ENCODE data around the gene UCHL5. TPM values are rescaled to one million over a fixed set of nuclear protein-coding genes. Genes with fewer than 3 reads are reported as not detected.
"Not testable (repeated sequence)": the region's sequence is repeated elsewhere in the genome, so short reads cannot be mapped to it uniquely, and the experiment has no call there.

The UCHL5 gene
- total RNA-seq, 2 donors from 2014 or later = 27.5 to 28.2 TPM

DNA sequence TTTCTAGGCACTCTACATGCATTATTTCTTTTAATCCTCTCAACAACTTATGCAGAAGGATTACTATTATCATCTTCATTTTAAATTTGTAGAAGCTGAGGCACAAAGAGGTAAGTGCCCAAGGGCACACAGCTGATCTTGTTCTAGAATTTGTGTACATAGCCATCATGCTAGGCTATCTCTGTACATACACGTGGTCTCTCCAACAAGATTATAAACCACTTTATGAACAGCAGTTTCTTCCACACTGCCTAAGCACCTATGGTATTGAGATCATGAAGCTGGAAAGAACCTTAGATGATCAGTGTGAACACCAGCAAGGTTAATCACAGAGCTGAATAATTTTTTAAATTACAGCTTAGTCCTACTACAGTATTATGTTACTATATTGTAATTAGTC is 28.9 kb downstream of the UCHL5 start:
- no peak for ATAC-seq
- intact Hi-C loops (cut with DNase I, micrococcal nuclease) = loop anchor here in 1 of 2 donors (10.0 kb wide), 2 partner anchors 415 to 555 kb away; no protein-coding TSS in a partner anchor
- no peak for DNase-seq

DNA sequence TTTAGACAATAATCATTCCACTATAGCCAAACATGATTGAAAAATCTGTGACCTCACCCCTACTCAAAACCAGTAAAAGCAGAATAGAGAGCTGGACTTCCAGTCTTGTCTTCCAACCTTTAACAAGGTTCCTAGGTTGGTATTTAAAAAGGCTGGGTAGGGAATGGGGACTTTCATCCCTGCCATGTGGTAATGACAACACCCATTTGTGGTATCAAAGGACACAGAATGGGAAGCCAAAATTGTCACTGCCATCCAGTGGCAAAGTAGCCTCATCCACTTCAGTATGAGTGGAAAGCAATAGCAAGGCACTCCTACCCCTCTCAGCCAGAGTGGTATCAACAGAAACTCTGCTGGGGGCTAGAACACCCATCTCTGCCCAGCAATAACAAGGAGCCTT is 33.9 kb downstream of the UCHL5 start:
- intact Hi-C loops (cut with DNase I, micrococcal nuclease) = loop anchor here in 1 of 2 donors (10.0 kb wide), 1 partner anchor 220 kb away; the partner anchor contains the start of gene RGS2
- ATAC-seq (peak; percentile 58), DNase-seq (no peak)

DNA sequence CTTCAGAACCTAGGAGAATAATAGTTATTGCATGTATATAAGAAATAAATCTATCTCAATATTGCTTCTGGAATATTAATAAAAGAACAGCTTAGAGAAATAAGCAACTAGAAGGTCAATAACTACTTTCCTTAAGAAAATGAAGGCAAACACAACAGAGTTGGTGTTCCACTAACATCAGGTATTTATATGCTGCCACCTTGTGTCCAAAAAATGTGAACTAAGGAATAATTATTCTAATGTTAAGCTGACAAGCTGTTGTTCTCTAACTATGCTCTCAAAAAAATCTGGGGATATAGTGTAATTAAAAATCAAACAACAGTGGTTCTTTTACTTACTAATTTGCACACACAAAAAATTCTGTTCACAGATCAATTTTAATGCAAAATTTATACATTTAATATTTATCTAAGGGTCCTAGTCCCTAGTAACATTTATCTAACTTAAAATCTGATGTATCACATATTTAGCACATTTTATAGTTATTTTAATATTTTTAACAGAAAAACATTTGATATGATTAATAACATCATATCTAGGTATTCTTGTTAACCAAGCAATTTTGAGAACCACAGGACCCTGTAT is 39.6 kb downstream of the UCHL5 start:
- ATAC-seq = peak; percentile 79
- no peak for DNase-seq
- intact Hi-C loops (cut with DNase I, micrococcal nuclease) = loop anchor here (2.0 to 10.0 kb wide), 3 partner anchors 105 to 215 kb away; partner anchors contain the start of gene RGS2 (in 1 of the 2)

DNA sequence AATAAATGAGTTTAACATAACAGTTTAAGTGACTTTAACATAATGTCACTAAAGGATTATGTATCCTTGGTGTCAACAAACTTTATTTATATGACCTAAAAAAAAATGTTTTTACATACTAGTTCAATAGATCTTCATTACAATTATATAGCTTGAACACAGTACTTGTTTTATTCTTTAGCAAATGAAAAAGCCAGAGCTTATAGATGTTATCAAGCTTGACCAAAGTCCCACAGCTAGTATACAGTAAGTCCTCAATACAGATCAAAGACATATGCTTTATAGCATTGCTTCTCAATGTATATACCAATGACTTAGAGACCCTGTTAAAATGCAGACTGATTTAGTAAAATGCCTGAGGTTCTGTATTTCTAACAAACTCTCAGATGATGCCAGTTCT is 42.4 kb downstream of the UCHL5 start:
- ATAC-seq (no peak), DNase-seq (no peak)
- intact Hi-C loops (cut with DNase I, micrococcal nuclease) = loop anchor here in 1 of 2 donors (10.0 kb wide), 1 partner anchor 102 kb away; no protein-coding TSS in a partner anchor

DNA sequence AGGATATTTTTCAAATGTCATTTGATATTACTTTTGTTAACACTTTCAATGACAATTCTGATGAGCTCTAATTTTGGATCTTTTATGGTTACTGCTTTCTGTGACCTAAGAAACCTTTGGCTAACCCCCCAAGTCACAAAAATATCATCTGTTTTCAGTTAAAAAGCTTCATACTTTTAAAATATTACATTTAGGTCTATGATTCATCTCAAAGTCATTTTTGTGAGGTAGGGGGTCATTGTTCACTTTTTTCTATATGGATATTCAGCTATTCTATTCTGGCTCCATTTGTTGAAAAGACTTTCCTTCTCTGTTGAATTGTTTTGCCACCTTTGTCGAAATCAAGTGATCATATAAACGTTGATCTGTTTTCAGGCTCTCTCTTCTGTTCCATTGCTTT is 44.8 kb downstream of the UCHL5 start:
- DNase-seq = no peak
- ATAC-seq = no peak
- intact Hi-C loops (cut with DNase I, micrococcal nuclease) = loop anchor here in 1 of 2 donors (10.0 kb wide), 1 partner anchor 100 kb away; no protein-coding TSS in a partner anchor

DNA sequence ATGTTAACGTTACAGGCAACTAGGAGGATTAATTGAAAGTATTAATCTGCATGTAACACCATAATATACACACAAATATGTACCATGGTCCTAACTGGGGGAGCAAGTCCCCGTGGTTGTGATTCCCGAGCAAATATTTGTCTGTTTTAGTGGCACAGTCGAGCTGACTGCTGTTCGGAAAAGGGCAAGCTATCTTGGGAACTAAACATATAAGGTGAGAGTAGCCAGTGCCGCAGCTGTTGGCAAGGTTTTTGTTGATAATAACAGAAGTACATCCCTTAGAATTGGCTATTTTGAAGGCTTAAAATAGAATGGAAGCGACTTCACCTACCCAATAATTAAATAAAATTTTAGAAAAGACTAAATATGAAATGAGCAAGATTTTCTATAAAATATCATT is 45.5 kb downstream of the UCHL5 start:
- DNase-seq (no peak), ATAC-seq (no peak)
- intact Hi-C loops (cut with DNase I, micrococcal nuclease) = loop anchor here in 1 of 2 donors (10.0 kb wide), 1 partner anchor 99 kb away; no protein-coding TSS in a partner anchor

DNA sequence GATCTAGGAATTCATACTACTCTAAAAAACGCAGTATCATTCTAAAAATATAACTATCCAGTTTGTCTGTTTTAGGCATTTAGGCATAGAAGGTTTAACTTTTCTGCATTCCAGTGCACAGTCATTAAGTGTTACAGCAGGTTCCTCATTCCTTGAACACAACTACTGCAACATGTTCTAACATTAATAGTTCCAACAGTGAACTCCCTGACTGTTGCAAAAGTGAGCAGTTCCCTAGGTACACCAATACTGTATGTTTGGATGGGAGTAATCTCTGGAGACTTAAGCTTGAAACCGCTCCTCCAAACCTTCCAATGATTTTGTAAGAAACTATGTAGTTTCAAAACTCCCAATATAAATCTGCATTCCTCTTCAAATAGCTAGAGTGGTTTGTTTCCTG is 46.2 kb downstream of the UCHL5 start:
- DNase-seq = no peak
- ATAC-seq = no peak
- intact Hi-C loops (cut with DNase I, micrococcal nuclease) = loop anchor here in 1 of 2 donors (10.0 kb wide), 1 partner anchor 98 kb away; no protein-coding TSS in a partner anchor

DNA sequence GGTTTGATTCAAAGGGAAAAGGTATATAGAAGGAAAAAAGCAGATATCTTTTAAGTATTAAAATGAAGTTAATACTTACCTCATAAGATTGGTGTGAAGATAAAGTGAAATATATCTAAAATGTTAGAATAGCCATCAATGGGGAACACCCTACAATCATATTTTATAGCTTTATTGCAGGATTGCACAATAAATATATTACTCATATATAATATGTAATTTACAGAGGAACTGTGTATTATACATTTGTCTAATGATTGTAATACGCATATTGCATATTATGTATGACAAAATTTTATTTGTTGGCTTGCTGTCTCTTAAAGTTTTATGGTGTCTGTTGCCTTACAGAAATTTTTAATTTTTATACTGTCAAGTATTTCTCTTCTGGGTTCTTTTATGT is 47.8 kb downstream of the UCHL5 start:
- DNase-seq (no peak), ATAC-seq (peak; percentile 42)
- intact Hi-C loops (cut with DNase I, micrococcal nuclease) = loop anchor here in 1 of 2 donors (10.0 kb wide), 1 partner anchor 97 kb away; no protein-coding TSS in a partner anchor

DNA sequence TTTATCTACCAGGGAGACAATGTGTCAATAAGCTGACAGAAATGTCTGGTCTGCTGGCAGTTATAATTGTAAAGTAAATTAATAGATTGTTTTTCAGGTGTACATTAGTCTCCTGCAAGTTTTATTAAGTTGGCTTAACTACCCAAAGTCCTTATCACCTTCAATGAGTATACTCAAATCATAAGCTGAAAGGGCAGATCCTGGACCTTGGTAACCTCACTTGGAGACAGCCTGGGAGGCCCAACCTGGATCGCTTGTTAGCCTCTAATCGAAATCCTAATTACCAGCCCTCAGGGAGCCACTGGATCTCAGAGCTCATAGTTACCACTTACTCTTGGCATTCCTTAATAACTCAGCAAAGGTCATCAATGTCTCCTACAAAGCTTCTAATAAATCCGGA is 49.7 kb downstream of the UCHL5 start:
- peak; percentile 20 for ATAC-seq
- intact Hi-C loops (cut with DNase I, micrococcal nuclease) = no loop called here
- no peak for DNase-seq

DNA sequence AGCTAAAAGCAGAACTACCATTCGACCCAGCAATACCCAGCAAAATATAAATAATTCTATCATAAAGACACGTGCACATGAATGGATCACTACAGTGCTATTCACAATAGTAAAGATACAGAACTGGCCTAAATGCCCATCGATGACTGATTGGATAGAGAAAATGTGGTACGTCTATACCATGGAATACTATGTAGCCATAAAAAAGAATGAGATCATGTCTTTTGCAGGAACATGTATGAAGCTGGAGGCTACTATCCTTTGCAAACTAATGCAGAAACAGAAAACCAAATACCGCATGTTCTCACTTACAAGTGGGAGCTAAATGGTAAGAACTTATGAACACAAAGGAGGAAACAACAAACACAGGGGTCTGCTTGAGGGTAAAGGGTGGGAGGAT is 53.4 kb downstream of the UCHL5 start:
- DNase-seq (no peak), ATAC-seq (no peak)
- intact Hi-C loops (cut with DNase I, micrococcal nuclease) = no loop called here

DNA sequence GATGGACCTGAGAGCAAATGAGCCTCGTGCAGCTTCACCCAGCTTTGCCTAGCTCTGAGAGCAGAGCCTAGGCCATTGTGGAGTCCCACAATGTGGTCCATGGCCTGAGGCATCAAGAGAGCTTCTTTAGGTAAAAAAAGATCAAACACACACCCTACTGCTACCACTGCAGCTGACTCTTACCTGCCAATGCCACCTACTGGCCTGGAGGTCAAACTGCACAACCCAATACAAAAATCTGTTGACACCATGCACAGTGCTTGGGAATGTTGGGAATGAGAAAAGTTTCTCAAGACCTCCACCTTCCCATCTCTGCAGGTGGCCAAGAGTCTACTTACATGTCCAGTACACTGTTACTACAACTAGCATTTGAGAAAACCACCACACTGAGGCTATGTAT is 60.6 kb downstream of the UCHL5 start:
- intact Hi-C loops (cut with DNase I, micrococcal nuclease) = no loop called here
- DNase-seq (no peak), ATAC-seq (no peak)

DNA sequence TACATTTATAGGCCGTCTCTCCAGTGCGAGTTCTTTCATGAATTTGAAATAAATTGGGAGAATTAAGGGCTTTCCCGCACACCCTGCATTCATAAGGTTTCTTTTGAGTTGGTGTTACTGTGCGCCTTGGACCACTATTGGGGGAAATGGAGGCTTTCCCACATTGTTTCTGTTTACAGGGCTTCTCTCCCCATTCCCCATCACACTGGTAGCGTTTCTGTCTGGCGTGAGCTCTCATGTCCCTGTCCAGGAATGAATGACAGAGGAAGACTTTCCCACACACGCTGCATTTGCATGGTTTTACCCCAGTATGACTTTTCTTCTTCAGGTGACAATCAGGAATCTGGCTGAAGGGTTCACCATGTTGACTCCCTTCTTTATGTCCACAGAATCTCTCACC is 65.0 kb downstream of the UCHL5 start:
- DNase-seq (no peak), ATAC-seq (no peak)
- intact Hi-C loops (cut with DNase I, micrococcal nuclease) = no loop called here

DNA sequence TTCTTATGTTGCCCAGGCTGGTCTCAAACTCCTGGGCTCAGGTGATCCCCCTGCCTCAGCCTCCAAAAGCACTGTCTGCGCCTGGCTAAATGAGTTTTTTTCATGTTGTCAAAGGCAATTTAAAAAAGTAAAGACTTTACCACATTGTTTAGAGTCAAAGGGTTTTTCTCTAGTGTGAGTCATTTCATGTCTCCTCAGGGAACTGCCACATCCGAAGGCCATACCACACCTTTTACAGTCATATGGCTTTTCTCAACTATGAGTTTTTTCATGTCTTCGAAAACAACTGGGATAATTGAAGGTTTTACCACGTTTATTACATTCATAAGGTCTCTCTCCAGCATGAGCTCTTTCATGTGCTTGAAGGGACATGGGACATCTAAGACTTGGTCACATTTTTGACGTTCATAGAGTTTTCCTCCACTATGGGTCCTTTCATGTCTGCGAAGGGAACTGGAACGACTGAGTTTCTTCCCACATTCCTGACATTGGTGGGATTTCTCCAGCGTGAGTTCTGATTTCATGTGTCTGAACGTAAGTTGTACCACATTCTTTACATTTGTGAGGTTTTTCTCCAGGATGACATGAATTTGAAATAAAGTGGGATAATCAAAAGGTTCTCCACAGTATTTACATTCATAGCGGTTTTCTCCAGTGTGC is 65.6 kb downstream of the UCHL5 start:
- ATAC-seq (no peak), DNase-seq (no peak)
- intact Hi-C loops (cut with DNase I, micrococcal nuclease) = no loop called here

DNA sequence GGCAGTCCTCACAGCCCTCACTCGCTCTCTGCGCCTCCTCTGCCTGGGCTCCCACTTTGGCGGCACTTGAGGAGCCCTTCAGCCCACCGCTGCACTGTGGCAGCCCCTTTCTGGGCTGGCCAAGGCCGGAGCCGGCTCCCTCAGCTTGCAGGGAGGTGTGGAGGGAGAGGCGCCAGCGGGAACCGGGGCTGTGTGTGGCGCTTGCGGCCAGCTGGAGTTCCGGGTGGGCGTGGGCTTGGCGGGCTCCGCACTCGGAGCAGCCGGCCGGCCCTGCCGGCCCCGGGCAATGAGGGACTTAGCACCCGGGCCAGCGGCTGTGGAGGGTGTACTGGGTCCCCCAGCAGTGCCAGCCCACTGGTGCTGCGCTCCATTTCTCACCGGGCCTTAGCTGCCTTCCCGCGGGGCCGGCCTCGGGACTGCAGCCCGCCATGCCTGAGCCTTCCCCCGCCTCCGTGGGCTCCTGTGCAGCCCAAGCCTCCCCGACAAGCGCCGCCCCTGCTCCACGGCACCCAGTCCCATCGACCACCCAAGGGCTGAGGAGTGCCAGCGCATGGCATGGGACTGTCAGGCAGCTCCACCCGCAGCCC is 72.3 kb downstream of the UCHL5 start:
- DNase-seq; ATAC-seq; intact Hi-C loops (cut with DNase I, micrococcal nuclease): not testable (repeated sequence)

DNA sequence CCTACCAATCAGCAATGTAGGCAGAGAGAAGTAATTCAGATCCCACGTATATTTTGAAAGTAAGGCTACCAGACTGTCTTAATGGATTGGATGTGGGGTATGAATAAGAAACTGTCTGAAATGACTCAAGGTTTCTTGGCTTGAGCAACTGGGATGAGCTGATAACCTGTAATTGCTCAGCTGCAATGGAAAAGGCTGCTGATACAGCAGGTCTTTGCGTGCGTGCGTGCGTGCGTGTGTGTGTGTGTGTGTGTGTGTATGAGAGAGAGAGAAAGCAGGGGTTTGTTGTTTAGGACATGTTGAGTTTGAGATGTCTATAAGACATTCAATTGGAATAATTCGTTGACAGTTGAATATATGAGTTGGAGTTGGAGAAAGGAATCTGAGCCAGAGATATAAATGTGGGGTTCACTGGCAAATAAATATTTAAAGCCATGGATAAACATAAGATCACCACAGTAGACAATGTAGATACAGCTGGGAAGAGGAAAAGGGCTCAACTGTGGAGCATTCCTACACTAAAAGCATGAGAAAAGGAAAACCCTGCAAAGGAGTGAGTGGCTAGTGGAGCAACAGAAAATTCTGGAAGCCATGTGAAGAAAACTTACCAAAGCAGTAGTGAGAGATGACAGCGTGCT is 72.9 kb downstream of the UCHL5 start:
- DNase-seq (peak in 1 of 2 donors; percentile 14), ATAC-seq (no peak)
- intact Hi-C loops (cut with DNase I, micrococcal nuclease) = no loop called here

DNA sequence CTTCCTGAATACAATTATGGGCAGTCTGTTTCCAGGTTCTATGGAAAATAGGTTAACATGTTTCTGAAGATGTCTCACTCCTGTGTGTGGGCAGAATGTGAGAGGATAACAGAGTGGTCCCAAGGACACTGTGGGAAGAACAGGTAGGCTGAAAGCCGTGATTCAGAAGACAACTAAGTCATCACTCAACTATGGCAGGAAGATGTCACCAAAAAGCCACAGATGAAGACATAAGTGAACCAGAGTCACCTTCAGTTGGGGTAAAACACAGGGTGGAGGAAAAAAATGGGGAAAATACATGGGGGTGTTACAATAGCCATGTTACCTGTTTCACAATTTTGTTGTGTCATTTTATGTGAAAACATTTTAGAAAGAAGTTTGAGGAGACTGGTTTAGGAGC is 75.1 kb downstream of the UCHL5 start:
- DNase-seq (no peak), ATAC-seq (no peak)
- intact Hi-C loops (cut with DNase I, micrococcal nuclease) = no loop called here

DNA sequence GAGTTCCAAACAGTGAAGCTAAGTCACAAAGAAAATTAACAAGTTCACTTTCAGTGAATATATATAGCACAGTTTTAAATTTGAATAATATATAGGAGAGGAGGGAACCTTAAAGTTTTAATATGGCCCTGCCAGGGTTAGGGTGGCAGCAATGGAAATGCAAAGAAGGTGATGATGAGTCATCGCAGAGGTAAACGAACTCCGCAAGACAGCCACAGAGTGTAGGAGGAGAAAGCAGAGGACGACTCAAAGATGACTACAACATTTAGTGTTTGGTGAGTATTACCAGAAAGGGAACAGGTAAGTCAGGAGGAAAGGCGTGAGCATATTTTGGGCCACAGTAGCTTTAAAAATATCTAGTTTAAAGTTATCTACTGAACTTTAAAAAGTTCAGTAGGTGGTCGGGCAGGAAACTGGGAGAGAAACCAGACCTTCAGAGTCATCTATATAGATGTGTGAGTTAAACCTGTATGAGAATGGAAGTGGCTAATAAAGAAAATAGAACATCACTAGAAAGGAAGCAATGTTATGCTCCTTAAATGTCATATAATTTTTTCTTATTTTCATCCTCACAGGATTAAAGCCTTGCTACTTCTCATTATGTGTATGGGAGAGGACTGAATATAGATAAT is 75.7 kb downstream of the UCHL5 start:
- DNase-seq (no peak), ATAC-seq (peak; percentile 70)
- intact Hi-C loops (cut with DNase I, micrococcal nuclease) = no loop called here

DNA sequence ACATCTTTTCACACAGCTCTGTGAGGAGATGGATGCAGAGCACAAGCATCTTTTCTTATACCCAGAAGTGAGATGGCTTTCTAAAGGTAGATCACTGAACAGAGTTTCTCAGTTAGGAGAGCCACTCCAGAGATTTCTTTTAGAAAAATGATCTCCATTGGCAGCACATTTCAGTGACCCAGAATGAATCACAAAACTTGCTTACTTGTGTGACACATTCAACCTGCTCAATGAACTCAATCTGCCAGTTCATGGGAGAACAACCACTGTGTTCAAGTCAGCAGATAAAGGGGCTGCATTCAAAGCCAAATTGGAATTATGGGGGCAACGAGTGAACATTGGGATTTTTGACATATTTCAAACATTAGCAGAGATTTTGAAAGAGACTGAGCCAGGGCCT is 78.3 kb downstream of the UCHL5 start:
- no peak for DNase-seq
- intact Hi-C loops (cut with DNase I, micrococcal nuclease) = no loop called here
- no peak for ATAC-seq

DNA sequence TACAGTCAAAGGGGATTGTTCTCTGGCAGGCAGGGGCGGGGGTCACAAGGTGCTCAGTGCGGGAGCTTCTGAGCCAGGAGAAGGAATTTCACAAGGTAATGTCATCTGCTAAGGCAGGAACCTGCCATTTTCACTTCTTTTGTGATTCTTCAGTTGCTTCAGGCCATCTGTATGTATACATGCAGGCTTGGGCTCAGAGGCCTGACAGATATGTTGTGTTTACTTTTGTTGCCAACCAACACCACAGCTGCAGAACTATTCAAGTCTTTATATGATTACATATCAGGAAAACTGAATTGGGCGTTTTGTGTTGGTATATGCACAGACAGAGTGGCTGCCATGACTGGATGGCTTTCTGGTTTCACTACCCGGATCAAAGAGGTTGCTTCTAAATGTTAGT is 78.8 kb downstream of the UCHL5 start:
- DNase-seq; ATAC-seq; intact Hi-C loops (cut with DNase I, micrococcal nuclease): not testable (repeated sequence)

Measured in left colon (tissue), 2 donors.